Fibroblast of the aortic adventitia (primary cell): ENCODE data around the gene USP20. TPM values are rescaled to one million over a fixed set of nuclear protein-coding genes. Genes with fewer than 3 reads are reported as not detected.

ENCODE experiments used
- DNase-seq: peaks from one replicate; pipeline ENCODE4 v3.0.0-alpha.2; 2010; ENCODE audit warnings: low read depth
- H3K4me3 ChIP-seq: 2 replicates; pipeline ENCODE4 v1.5.1; 2011; ENCODE audit warnings: low read depth, mild to moderate bottlenecking, control low read depth, low read length, moderate library complexity
- total RNA-seq: library from RNA; depleted of rRNA; stranded (reverse); fragments of >200 nt; gene quantifications from 2 replicates; pipeline ENCODE4 v1.2.3, GENCODE V29; 2012; ENCODE audit warnings: low replicate concordance
- TF ChIP-seq, protein P1 (sequence below): IDR thresholded peaks from 2 replicates; pipeline ENCODE4 v1.5.1; 2011; ENCODE audit warnings: mild to moderate bottlenecking, low read length, control low read depth, inconsistent platforms; ENCODE audit not compliant: insufficient read depth

USP20 gene
- total RNA-seq, 1 donor: 7.5 TPM

DNA sequence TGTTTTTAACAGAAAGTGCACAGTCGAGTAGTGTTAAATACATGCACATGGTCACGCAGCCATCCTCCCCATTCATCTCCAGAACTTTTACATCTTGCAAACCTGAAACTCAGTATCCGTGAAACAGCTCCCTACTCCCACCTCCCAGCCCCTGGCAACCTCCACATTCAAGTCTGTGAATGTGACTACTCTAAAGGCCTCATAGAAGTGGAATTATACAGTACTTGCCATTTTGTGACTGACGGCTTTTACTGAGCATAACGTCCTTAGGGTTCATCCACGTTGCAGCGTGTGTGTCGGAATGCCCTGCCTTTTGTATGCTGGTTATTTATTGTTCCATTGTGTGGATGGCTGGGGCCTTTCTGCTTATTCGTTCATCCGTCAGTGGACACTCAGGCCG, 35.8 kb downstream of the USP20 start:
- TF ChIP-seq, protein P1, sequence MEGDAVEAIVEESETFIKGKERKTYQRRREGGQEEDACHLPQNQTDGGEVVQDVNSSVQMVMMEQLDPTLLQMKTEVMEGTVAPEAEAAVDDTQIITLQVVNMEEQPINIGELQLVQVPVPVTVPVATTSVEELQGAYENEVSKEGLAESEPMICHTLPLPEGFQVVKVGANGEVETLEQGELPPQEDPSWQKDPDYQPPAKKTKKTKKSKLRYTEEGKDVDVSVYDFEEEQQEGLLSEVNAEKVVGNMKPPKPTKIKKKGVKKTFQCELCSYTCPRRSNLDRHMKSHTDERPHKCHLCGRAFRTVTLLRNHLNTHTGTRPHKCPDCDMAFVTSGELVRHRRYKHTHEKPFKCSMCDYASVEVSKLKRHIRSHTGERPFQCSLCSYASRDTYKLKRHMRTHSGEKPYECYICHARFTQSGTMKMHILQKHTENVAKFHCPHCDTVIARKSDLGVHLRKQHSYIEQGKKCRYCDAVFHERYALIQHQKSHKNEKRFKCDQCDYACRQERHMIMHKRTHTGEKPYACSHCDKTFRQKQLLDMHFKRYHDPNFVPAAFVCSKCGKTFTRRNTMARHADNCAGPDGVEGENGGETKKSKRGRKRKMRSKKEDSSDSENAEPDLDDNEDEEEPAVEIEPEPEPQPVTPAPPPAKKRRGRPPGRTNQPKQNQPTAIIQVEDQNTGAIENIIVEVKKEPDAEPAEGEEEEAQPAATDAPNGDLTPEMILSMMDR: no peak
- DNase-seq: no peak
- H3K4me3 ChIP-seq: no peak overlapping the region

DNA sequence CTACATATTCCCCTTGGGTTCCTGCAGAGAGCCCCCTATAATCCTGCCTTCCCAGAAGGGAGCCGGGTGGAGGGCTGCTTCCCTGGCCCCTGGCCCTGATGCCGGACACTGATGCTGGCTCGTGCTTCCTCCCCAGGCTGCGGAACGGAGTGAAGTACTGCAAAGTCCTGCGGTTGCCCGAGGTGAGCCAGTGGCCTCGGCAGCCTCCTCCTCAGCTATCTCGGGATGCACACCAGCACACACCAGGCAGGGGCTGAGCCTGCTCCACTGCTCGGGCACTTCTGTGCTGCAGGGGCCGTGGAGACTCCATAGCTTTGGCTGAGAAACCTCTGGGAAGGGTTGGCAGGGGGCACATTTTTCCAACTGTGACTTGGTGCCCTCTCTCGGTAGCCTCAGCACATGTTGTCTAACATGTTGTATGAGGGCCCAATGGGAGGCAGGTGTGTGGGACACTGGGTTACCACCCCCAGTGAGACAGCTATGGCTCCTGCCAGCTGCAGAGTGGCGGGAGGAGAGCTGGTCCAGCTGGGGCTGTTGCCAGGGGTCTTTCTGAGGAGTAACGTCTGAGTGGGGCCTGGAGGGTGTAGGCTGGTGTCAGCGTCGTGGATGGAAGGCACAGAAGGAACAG, 38.4 kb downstream of the USP20 start:
- TF ChIP-seq, protein P1: no peak
- DNase-seq: no peak
- no peak overlapping the region for H3K4me3 ChIP-seq

DNA sequence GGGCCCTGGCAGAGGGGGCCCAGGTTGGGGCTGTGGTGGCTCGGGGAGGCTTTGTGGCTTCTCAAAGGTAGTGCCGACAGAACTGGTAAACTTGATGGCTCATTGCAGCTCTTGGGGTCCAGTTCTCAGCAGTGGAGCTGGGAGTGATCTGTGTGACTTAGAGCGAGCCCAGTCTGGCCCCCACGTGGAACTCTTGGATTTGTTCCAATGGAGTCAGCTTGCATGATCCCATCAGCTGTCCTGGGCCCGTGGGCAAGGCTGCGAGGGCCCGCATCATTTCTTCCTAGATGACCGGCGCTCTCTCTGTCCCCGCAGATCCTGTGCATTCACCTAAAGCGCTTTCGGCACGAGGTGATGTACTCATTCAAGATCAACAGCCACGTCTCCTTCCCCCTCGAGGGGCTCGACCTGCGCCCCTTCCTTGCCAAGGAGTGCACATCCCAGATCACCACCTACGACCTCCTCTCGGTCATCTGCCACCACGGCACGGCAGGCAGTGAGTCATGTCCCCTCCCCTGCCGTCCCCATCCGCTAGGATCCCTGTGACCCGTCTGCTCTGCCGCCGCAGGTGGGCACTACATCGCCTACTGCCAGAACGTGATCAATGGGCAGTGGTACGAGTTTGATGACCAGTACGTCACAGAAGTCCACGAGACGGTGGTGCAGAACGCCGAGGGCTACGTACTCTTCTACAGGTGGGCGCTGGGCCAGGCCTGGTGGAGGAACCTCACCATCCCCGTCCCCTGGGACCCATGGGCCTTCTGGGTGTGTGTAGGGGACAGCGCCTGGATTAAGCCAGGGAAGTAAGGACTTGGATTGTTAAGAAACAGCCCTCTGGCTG, 39.2 kb downstream of the USP20 start:
- DNase-seq: no peak
- H3K4me3 ChIP-seq: no peak overlapping the region
- TF ChIP-seq, protein P1: no peak

DNA sequence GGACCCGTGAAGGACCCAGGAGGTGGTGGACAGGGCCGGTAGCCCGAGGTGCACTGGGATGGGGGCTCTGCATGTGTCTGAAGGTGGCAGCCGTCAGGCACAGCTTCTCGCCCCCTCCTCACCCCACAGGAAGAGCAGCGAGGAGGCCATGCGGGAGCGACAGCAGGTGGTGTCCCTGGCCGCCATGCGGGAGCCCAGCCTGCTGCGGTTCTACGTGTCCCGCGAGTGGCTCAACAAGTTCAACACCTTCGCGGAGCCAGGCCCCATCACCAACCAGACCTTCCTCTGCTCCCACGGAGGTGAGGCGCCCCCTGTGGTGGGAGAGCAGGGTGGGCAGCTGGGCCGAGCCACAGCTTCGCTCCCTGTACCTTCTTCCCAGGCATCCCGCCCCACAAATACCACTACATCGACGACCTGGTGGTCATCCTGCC, 39.9 kb downstream of the USP20 start:
- no peak overlapping the region for H3K4me3 ChIP-seq
- DNase-seq: no peak
- TF ChIP-seq, protein P1: no peak

DNA sequence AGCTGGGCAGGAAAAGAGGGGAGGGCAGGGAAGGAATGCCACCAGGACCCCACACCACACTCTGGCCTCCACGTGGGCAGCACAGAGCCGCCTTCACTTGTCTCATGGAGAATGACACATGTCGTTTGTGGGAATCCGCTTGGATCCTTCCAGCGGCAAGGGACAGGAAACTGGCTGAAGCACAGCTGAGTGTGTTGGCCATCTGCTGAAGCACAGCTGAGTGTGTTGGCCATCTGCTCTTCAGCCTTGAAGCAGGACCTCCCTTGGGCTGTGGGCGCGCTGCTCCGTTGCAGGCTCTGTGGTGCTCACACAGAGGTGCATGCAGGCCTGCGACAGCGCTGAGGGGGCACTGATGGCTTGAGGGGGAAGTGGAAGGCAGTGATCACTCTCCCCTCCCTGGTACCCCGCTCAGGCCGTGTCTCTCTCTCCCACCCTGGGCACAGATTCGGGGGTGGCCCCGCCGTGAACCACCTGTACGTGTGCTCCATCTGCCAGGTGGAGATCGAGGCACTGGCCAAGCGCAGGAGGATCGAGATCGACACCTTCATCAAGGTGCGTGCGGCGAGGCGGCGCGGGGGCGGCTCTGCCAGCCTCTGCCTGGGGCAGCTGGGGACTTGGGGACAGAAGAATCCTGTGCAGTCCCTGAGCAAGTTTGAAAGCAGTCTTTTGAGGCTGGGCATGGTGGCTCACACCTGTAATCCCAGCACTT, 40.6 kb downstream of the USP20 start:
- TF ChIP-seq, protein P1: no peak
- no peak overlapping the region for H3K4me3 ChIP-seq
- DNase-seq: no peak

DNA sequence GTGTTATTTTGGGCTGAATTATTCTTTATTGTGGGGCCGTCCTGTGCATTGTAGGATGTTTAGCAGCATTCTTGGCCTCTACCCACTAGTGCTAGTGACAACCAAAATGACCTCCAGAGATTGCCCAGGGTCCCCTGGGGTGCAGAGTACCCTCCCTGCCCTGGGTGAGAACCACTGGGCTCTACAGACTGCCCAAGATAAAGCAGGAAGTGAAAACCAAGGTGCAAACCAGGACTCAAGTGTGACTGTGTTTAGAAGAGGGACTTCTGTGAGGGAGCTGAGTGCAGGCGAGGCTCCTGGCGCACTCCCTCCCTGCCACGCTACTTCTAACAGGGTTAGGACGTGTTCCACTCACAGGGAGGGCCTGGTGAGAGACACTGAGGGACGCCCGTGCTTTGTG, 41.6 kb downstream of the USP20 start:
- TF ChIP-seq, protein P1: no peak
- no peak for DNase-seq
- no peak overlapping the region for H3K4me3 ChIP-seq
